ENCODE measurements around the gene RADX.

RADX gene

DNA sequence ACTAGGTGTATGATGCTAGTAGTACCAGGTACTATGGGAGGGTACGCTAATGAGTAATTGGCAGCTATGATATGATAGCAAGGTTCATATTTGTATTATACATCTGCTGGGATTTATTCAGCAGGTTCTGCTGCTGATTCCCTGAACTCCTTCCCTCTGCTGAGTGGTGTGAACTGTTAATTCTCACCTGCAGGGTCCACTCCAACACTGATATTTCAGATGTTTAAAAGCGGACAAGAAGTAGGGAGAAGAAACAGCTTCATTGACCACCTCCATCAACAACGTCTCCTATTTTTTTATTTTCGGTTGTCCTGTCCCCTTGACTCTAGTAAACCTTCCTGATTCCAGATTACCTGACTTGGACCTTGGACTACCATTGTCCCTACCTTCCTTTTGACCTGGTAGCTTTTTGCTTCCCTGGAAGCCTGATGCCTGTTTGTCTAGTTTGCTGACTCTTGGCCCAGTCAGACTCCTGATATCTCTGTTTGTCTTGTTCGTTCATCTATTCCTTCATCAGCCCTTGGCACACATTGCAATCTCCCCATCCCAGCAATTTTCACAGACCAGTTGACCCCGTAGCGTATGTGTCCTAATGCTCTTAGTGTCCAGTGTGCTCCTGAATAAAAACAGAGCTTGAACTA, 80.8 kb downstream of the RADX start:
- no peak for DNase-seq

DNA sequence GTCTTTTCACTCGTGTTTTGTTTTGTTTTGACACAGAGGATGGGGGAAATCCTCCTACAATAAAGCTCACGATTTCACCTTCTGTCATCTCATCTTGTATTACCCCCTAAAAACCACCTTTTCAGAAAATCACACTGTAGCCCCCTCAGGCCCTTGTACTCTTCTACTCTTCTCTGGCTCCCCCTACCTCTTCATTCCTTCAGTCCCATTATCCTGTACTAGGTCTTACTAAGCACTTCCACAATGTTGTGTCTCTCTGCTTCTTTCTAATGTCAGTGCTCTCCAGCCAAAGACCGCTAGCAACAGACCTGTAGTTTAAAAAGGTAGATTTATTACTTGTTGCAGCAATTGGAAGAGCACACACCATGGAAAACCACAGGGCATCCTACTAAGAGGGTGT, 84.7 kb downstream of the RADX start:
- no peak for DNase-seq

GRCh38 chrX:106698693-106699092, 86.9 kb downstream of the RADX start:
- DNase-seq = no peak

DNA sequence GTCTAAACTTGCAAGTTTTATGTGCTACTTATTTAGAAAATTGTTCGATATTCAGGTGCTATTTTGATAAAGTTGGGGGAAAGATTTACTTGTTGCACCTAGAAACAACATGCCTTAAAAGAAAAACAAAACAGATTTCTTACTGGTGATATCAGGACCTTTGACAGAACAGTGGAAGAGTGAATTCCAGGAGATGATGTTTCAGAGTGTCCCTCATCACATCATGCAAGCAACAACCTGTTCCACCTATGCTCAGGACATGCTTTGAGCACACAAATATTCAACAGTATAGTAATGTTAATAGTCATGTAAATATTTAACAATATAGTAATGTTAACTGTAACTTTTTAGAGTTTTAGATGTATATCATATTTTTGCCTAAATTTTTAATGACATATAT, 90.9 kb downstream of the RADX start:
- no peak for DNase-seq

DNA sequence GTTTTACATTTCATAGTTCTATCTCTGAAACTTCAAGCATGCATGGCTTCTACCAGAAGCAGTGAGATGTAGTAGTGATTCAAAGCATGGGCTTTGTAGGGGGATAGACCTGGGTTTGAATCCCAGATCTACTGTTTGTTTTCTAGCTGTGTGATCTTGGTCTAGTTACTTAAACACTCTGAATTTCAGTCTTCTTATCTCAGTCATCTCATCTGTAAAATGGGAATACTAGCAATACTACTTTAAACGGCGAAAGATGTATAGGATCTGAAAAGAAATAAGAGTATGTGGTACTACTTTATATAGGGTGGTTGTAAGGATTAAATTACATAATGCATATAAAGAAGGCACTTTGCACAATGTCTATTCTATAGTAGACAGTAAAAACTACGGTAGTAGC, 94.7 kb downstream of the RADX start:
- no peak for DNase-seq

DNA sequence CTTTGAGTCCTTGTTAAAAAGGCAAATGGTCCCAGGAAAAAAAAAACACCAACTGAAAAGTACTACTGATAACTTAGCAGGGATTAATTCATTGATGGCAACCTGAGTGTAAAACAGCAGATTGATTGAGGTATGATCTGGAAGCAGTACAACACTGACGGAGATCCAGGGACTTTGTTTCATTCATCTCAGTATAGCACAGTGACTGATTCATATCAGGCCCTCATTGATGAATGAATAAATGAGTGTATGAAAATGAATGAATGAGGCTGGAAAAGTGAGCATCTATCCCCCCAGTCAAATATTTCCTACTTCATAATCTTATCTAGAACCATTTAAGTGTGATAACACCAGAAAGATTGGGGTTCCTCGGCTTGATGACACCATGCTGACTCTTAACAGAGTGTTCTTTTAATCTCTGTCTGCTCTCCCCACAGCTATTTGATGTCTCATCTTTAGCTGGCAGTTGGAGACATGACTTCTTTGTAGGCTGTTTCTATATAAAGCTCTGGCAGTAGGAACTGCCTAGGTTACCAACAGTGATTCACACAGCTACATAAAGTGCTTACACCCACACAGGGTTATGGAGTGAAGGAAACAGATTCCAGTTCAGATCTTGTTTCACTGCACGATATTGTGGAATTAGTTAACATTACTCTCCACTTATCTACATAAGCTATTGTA, 96.1 kb downstream of the RADX start:
- no peak for DNase-seq

GRCh38 chrX:106710771-106711170, 99.0 kb downstream of the RADX start:
- no peak for DNase-seq

DNA sequence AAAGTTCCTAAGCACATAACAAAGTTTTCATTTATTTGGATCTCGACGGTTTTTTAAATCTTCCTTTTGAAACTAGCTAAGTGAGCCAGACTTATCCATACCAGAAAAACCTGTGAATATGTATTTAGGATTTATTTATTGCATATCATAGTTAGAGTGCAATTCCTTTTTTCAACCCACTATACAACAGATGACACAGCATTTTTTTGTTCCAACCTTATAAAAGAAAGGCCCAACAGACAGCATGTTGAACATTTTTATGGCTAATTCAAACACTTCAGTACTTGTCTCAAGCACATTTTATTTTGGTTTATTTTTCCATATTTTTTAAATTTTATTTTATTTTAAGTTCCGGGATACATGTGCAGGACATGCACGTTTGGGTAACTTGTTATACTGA, 99.6 kb downstream of the RADX start:
- DNase-seq = no peak

DNA sequence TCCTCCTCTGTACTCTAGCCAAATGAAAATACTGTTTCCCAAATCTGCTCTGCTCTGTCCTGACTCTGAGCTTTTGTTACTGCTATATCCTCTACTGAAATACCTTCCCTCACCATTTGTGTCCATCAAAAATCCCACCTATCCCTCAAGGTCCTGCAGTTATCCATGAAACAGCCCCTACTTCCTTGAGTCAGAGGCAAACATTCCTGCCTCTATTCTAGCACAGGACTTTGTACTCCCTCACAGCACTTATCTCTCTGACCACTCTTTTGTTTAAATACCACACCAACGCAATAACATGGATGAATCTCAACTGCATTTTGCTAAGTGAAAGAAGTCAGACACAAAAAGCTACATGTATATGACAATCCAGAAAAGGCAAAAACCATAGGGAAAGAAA, 104.2 kb downstream of the RADX start:
- no peak for DNase-seq

DNA sequence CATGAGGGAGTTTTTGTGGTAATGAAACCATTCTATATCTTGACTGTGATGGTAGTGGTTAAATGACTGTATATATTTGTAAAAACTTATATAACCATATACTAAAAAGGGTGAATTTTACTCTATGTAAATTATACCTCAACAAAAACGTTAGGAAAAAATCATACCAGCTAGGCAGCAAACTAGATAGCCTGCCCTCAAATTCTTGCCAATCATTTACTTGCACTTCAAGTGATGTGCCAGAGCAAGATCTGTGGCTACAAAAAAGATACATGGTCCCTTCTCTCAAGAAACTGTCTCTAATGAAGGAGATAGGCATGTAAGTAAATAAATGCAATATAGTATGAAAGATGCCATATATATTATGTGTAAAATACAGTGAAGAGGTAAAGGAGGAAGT, 104.7 kb downstream of the RADX start:
- no peak for DNase-seq

- no peak for DNase-seq
Observed at GRCh38 chrX:106718709-106719108, 106.9 kb downstream of the RADX start.

DNA sequence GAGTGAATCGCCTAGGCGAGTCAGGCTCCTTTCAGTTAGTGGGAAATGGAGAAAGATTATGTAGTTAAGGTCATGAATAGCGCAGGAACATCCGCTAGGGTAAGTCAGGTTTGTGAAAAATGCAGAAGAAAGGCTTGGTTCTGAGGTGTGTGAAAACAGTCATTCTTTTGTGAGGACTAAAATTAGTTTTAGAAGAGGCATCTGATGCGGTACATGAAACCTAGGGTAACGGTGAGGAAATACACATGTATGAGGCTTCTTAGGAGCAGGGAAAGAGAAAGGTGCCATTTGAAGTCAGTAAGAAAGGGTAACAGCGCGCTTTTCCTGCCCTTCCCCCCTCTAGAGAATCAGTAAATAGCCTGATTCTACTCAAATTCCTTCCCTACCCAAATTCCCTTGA, 114.2 kb downstream of the RADX start:
- DNase-seq = no peak

DNA sequence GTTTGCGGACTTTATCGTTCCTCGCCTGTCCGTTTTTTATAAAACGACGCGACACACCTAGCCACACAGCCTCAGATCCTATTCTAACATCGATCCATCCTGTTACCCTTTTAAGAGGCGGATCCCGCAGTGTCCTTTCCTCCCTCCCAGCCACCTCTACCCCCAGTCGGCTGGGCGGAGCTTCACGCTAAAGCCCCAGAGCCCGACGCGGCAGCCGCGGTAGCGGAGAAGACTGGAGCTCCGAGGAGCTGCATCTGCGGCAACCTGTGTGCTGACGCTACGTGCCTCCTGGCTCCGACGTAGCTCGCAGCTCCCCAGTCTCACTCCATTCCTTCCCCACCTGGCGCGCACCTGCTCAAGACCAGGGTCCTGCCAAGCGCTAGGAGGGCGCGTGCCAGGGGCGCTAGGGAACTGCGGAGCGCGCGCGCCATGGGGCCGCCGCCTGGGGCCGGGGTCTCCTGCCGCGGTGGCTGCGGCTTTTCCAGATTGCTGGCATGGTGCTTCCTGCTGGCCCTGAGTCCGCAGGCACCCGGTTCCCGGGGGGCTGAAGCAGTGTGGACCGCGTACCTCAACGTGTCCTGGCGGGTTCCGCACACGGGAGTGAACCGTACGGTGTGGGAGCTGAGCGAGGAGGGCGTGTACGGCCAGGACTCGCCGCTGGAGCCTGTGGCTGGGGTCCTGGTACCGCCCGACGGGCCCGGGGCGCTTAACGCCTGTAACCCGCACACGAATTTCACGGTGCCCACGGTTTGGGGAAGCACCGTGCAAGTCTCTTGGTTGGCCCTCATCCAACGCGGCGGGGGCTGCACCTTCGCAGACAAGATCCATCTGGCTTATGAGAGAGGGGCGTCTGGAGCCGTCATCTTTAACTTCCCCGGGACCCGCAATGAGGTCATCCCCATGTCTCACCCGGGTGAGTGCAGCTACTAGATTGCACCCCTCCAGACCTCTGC, 115.0 kb downstream of the RADX start, which contains the start of gene RNF128:
RNF128 (plus strand) TSS at position 217 of the 953 bp plus-strand sequence; CDS start at position 430, 213 bp downstream.
- DNase-seq = no peak

GRCh38 chrX:106728337-106728736, 116.6 kb downstream of the RADX start:
- DNase-seq = no peak
